ENCODE results near the gene TSC22D1. TPM values are rescaled to one million over a fixed set of nuclear protein-coding genes. Genes with fewer than 3 reads are reported as not detected.
"Not testable (repeated sequence)": the region's sequence is repeated elsewhere in the genome, so short reads cannot be mapped to it uniquely, and the experiment has no call there.

The TSC22D1 gene
- total RNA-seq, 1 donor = 173 TPM

- Histone ChIP-seq H3K27ac (ENCODE audit: low read depth, low read length) (no peak overlapping the region), H4K20me1 (ENCODE audit: insufficient read depth, low read length) (peaks cover 43% of the 10 kb centered on the region), H2AFZ (ENCODE audit: low read length) (no peak overlapping the region), H3K4me3 (ENCODE audit: insufficient read depth, low read length) (no peak overlapping the region), H3K9me3 (ENCODE audit: low read depth, low read length) (no peaks in the 10 kb centered on the region), H3K36me3 (ENCODE audit: insufficient read depth, low read length) (no peaks in the 10 kb centered on the region), H3K4me1 (ENCODE audit: insufficient read depth, low read length) (no peaks in the 10 kb centered on the region), H3K79me2 (ENCODE audit: insufficient read depth, low read length) (peaks cover 86% of the 10 kb centered on the region), H3K4me2 (ENCODE audit: insufficient read depth, low read length) (no peak overlapping the region), H3K27me3 (ENCODE audit: insufficient read depth, low read length) (no peaks in the 10 kb centered on the region)
- TF ChIP-seq CTCF (IDR thresholded peaks at IDR 0.05; ENCODE audit: extremely low read depth, low read depth, low read length) = no peak
- DNase-seq (ENCODE audit: insufficient read length, low spot score, missing footprints) = no peak
These were observed 111.7 kb downstream of the TSC22D1 start for GRCh38 chr13:44464471-44464870.

- Histone ChIP-seq H3K36me3 (ENCODE audit: insufficient read depth, low read length) (no peaks in the 10 kb centered on the region), H3K27ac (ENCODE audit: low read depth, low read length) (no peak overlapping the region), H3K4me1 (ENCODE audit: insufficient read depth, low read length) (no peaks in the 10 kb centered on the region), H4K20me1 (ENCODE audit: insufficient read depth, low read length) (peaks cover 43% of the 10 kb centered on the region), H3K9me3 (ENCODE audit: low read depth, low read length) (no peaks in the 10 kb centered on the region), H3K79me2 (ENCODE audit: insufficient read depth, low read length) (peaks cover 86% of the 10 kb centered on the region), H3K27me3 (ENCODE audit: insufficient read depth, low read length) (no peaks in the 10 kb centered on the region), H2AFZ (ENCODE audit: low read length) (no peak overlapping the region), H3K4me2 (ENCODE audit: insufficient read depth, low read length) (no peak overlapping the region), H3K4me3 (ENCODE audit: insufficient read depth, low read length) (no peak overlapping the region)
- TF ChIP-seq CTCF (IDR thresholded peaks at IDR 0.05; ENCODE audit: extremely low read depth, low read depth, low read length) = no peak
- no peak for DNase-seq (ENCODE audit: insufficient read length, low spot score, missing footprints)
These were observed 112.4 kb downstream of the TSC22D1 start for GRCh38 chr13:44463759-44464158.

DNA sequence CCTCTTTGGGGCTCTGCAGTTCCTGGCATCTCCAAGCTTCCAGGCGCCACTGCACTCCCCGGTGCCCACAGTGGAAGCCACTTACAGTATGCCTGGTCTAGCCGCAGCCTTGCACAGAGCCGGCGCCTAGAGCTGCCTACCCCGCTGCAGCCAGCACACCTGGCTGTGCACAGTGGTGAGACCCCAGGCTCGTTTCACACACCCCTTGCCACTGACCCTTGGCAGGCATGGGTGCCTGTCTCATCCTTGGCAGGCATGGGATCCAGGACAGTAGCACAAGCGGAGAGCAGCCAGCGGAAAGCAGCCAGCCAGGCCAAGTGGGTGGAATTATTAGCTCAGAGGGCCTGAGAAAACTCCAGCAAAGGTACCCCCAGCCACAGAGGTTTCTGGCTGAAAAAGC is 116.5 kb downstream of the TSC22D1 start:
- no peak overlapping the region for H3K27ac ChIP-seq (ENCODE audit: low read depth, low read length)
- no peak for TF ChIP-seq CTCF (IDR thresholded peaks at IDR 0.05; ENCODE audit: extremely low read depth, low read depth, low read length)
- no peaks in the 10 kb centered on the region for H3K4me1 ChIP-seq (ENCODE audit: insufficient read depth, low read length)
- H3K36me3 ChIP-seq (ENCODE audit: insufficient read depth, low read length) = no peaks in the 10 kb centered on the region
- H3K4me3 ChIP-seq (ENCODE audit: insufficient read depth, low read length) = no peak overlapping the region
- H3K4me2 ChIP-seq (ENCODE audit: insufficient read depth, low read length) = no peak overlapping the region
- peaks cover 84% of the 10 kb centered on the region for H3K79me2 ChIP-seq (ENCODE audit: insufficient read depth, low read length)
- H3K9me3 ChIP-seq (ENCODE audit: low read depth, low read length) = no peaks in the 10 kb centered on the region
- no peak for DNase-seq (ENCODE audit: insufficient read length, low spot score, missing footprints)
- peaks cover 46% of the 10 kb centered on the region for H4K20me1 ChIP-seq (ENCODE audit: insufficient read depth, low read length)
- H3K27me3 ChIP-seq (ENCODE audit: insufficient read depth, low read length) = no peaks in the 10 kb centered on the region
- no peak overlapping the region for H2AFZ ChIP-seq (ENCODE audit: low read length)

DNA sequence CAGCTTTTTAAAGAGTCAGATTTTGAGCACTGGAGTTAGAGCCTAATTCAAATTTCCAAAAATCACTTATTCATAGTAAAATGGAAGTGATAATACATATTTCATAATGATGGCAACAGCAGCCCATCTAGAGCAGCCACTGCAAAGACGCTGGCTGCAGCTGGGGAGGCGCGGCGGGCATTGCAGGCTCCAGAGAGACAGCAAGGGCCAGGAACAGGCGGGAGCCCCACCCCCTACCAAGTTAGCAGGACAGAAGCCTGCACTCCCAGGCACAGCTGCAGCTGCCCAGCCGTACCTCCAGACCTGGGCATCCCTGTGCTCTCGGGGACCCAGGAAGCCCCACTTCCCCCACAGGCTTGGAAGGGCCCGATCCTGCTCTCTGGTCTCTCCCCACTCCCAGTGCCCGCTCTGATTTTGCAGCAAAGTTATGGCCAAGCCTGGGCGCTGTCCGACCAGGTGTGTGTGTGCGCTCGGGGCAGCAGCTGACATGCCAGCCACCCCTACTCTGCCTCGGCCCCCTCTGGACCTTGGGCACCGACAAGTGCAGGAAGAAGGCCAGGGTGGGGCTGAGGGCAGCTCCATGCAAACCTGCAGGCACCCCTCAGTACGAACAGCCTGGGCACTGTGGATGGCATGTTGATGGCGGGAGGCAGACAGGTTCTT is 117.7 kb downstream of the TSC22D1 start:
- Histone ChIP-seq H3K27me3 (ENCODE audit: insufficient read depth, low read length) (no peaks in the 10 kb centered on the region), H3K4me3 (ENCODE audit: insufficient read depth, low read length) (no peak overlapping the region), H4K20me1 (ENCODE audit: insufficient read depth, low read length) (peaks cover 49% of the 10 kb centered on the region), H3K9me3 (ENCODE audit: low read depth, low read length) (no peaks in the 10 kb centered on the region), H3K36me3 (ENCODE audit: insufficient read depth, low read length) (no peaks in the 10 kb centered on the region), H2AFZ (ENCODE audit: low read length) (no peak overlapping the region), H3K27ac (ENCODE audit: low read depth, low read length) (no peak overlapping the region), H3K4me1 (ENCODE audit: insufficient read depth, low read length) (no peaks in the 10 kb centered on the region), H3K79me2 (ENCODE audit: insufficient read depth, low read length) (peaks cover 86% of the 10 kb centered on the region), H3K4me2 (ENCODE audit: insufficient read depth, low read length) (peak overlapping the region; percentile 35)
- DNase-seq (ENCODE audit: insufficient read length, low spot score, missing footprints) = no peak
- TF ChIP-seq CTCF (IDR thresholded peaks at IDR 0.05; ENCODE audit: extremely low read depth, low read depth, low read length) = no peak

GRCh38 chr13:44456212-44456611 is 119.9 kb downstream of the TSC22D1 start:
- H3K9me3 ChIP-seq (ENCODE audit: low read depth, low read length); H3K4me3 ChIP-seq (ENCODE audit: insufficient read depth, low read length); H3K36me3 ChIP-seq (ENCODE audit: insufficient read depth, low read length); H3K27me3 ChIP-seq (ENCODE audit: insufficient read depth, low read length); H3K27ac ChIP-seq (ENCODE audit: low read depth, low read length); H3K4me2 ChIP-seq (ENCODE audit: insufficient read depth, low read length); H3K4me1 ChIP-seq (ENCODE audit: insufficient read depth, low read length); H2AFZ ChIP-seq (ENCODE audit: low read length); DNase-seq (ENCODE audit: insufficient read length, low spot score, missing footprints): not testable (repeated sequence)
- peaks cover 57% of the 10 kb centered on the region for H4K20me1 ChIP-seq (ENCODE audit: insufficient read depth, low read length)
- H3K79me2 ChIP-seq (ENCODE audit: insufficient read depth, low read length) = peaks cover 80% of the 10 kb centered on the region
